Osteoblast (primary cell): Measurements from ENCODE around the gene PTPRN2. TPM values are rescaled to one million over a fixed set of nuclear protein-coding genes. Genes with fewer than 3 reads are reported as not detected.

Experiments used
- DNase-seq: peaks from one replicate; pipeline ENCODE4 v3.0.0; 2011; ENCODE audit warnings: low spot score, mixed read lengths; ENCODE audit not compliant: insufficient read length; ENCODE audit errors: missing footprints
- H2AFZ ChIP-seq: 2 replicates; pipeline ENCODE4 v1.6.0; 2011; ENCODE audit warnings: mild to moderate bottlenecking, low read length
- H3K27ac ChIP-seq: 2 replicates; pipeline ENCODE4 v1.5.1; 2011; ENCODE audit warnings: mild to moderate bottlenecking, low read depth, low read length, moderate library complexity
- H3K27me3 ChIP-seq: 2 replicates; pipeline ENCODE4 v1.6.0; 2012; ENCODE audit warnings: mild to moderate bottlenecking, control low read depth, inconsistent platforms, low read length, moderate library complexity; ENCODE audit not compliant: insufficient read depth
- H3K36me3 ChIP-seq: 2 replicates; pipeline ENCODE4 v1.5.1; 2011; ENCODE audit warnings: mild to moderate bottlenecking, low read length, control low read depth, moderate library complexity; ENCODE audit not compliant: insufficient read depth
- H3K4me1 ChIP-seq: 2 replicates; pipeline ENCODE4 v1.5.1; 2011; ENCODE audit warnings: mild to moderate bottlenecking, low read length, control low read depth, moderate library complexity; ENCODE audit not compliant: insufficient read depth
- H3K4me2 ChIP-seq: 2 replicates; pipeline ENCODE4 v1.6.0; 2011; ENCODE audit warnings: mild to moderate bottlenecking, low read length; ENCODE audit not compliant: insufficient read depth
- H3K4me3 ChIP-seq: fragments of 200-600 bp; sonication (generic); 3 replicates; pipeline ENCODE4 v1.5.1; 2012; ENCODE audit warnings: mild to moderate bottlenecking, low read length, inconsistent platforms; ENCODE audit not compliant: insufficient read depth
- H3K79me2 ChIP-seq: 2 replicates; pipeline ENCODE4 v1.6.0; 2012; ENCODE audit warnings: mild to moderate bottlenecking, low read length, control low read depth, inconsistent platforms; ENCODE audit not compliant: insufficient read depth
- H3K9me3 ChIP-seq: 2 replicates; pipeline ENCODE4 v1.5.1; 2011; ENCODE audit warnings: low read depth, low read length, control low read depth
- H4K20me1 ChIP-seq: 2 replicates; pipeline ENCODE4 v1.6.0; 2012; ENCODE audit warnings: mild to moderate bottlenecking, low read length, control low read depth; ENCODE audit not compliant: insufficient read depth
- total RNA-seq: library from RNA; depleted of rRNA; stranded (reverse); fragments of >200 nt; gene quantifications from 2 replicates; pipeline ENCODE4 v1.2.3, GENCODE V29; 2012
- TF ChIP-seq, protein P1 (sequence below): IDR thresholded peaks from 2 replicates; pipeline ENCODE4 v1.5.1; 2011; ENCODE audit warnings: mild to moderate bottlenecking, low read depth, low read length, moderate library complexity; ENCODE audit errors: extremely low read depth

PTPRN2 gene
- total RNA-seq, 1 donor: 0.36 TPM

- Histone ChIP-seq H3K36me3 (no peaks in the 10 kb centered on the region), H3K9me3 (no peaks in the 10 kb centered on the region), H3K27me3 (no peaks in the 10 kb centered on the region), H3K27ac (no peak overlapping the region), H3K79me2 (no peaks in the 10 kb centered on the region), H3K4me2 (no peak overlapping the region), H3K4me3 (no peak overlapping the region), H4K20me1 (no peaks in the 10 kb centered on the region), H3K4me1 (no peaks in the 10 kb centered on the region), H2AFZ (no peak overlapping the region)
- TF ChIP-seq, protein P1, sequence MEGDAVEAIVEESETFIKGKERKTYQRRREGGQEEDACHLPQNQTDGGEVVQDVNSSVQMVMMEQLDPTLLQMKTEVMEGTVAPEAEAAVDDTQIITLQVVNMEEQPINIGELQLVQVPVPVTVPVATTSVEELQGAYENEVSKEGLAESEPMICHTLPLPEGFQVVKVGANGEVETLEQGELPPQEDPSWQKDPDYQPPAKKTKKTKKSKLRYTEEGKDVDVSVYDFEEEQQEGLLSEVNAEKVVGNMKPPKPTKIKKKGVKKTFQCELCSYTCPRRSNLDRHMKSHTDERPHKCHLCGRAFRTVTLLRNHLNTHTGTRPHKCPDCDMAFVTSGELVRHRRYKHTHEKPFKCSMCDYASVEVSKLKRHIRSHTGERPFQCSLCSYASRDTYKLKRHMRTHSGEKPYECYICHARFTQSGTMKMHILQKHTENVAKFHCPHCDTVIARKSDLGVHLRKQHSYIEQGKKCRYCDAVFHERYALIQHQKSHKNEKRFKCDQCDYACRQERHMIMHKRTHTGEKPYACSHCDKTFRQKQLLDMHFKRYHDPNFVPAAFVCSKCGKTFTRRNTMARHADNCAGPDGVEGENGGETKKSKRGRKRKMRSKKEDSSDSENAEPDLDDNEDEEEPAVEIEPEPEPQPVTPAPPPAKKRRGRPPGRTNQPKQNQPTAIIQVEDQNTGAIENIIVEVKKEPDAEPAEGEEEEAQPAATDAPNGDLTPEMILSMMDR: no peak
- no peak for DNase-seq
Measured at GRCh38 chr7:158543840-158544239, 43.8 kb downstream of the PTPRN2 start.

DNA sequence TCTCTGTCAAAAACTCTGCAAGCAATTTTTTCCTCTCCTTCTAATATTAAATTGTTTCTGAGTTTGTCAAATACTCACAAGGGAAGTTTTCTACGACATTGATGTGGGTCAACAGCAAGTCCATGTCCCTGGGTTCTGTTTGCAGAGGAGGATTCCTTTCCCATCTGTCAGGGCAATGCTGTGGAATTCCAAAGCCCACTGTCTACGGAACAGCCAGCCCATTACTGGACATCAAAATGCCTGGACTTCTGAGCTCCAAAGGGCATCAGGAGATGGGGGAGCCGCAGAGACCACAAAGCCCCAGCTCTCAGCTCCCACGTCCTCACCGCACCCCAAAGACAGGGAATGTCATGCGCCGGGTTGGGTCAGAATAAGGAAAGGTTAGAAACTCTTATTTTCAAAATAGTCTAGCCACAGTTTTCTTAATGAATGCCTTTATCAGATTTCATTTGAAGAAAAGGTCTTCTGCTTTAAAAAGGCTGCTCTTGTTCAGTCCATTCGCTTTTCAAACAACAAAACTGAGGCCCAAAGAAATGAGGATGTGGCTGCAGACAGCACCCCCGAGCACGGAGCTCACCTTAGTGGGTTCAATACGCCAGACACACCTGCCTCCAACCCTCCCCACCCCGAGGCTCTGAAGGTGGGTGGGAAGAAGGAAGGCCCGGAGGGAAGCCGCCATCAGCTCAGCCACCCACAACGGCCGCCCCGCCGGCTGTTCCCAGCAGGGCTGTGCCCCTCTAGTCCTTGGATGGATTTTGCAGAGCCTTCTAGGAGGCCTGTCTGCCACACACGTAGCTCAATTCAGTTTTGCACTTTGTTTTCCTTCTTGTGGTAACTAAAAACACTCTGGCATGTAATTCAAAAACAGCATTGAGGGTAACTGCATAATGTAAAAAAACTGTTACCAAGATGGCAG, 44.7 kb downstream of the PTPRN2 start:
- H4K20me1 ChIP-seq: no peaks in the 10 kb centered on the region
- H3K27me3 ChIP-seq: no peaks in the 10 kb centered on the region
- no peak overlapping the region for H3K4me3 ChIP-seq
- no peaks in the 10 kb centered on the region for H3K36me3 ChIP-seq
- H3K27ac ChIP-seq: no peak overlapping the region
- DNase-seq: no peak
- TF ChIP-seq, protein P1: no peak
- H3K4me2 ChIP-seq: no peak overlapping the region
- no peaks in the 10 kb centered on the region for H3K79me2 ChIP-seq
- no peaks in the 10 kb centered on the region for H3K4me1 ChIP-seq
- H3K9me3 ChIP-seq: no peaks in the 10 kb centered on the region
- no peak overlapping the region for H2AFZ ChIP-seq

DNA sequence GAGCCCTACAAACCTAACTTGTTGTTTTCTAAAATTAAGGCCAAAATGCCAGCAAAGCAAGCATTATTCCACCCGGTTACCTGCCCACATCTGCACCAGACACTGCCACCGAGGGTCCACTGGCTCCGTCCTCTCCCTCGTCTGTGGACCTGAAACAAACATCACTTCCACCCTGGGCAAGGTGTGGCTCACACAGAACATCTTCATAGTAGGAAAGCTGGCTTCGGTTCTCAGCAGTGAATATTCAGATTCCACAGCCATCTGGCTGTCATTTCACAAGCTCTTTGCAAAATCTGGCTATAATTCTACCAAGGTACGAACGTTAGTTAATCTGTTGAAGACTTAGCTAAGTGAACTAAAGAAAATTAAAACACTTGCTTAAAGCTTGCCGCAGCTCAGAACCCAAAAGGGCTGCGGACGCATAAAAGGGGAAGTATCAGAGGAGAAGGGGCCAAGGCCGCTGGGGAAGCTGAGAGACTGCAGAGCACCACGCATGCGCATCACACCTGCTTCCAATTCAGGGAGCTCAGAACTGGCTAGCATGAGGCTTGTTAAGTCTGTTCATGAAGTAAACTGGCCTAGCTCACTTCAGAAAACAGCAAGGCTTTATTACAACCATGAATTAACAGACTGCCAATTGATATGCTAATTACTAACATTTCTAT, 46.1 kb downstream of the PTPRN2 start:
- TF ChIP-seq, protein P1: no peak
- Histone ChIP-seq H3K27me3 (no peaks in the 10 kb centered on the region), H3K4me2 (no peak overlapping the region), H3K27ac (no peak overlapping the region), H3K4me1 (no peaks in the 10 kb centered on the region), H3K79me2 (no peaks in the 10 kb centered on the region), H2AFZ (no peak overlapping the region), H3K36me3 (no peaks in the 10 kb centered on the region), H3K9me3 (no peaks in the 10 kb centered on the region), H4K20me1 (no peaks in the 10 kb centered on the region), H3K4me3 (no peak overlapping the region)
- DNase-seq: no peak

- no peaks in the 10 kb centered on the region for H3K27me3 ChIP-seq
- no peaks in the 10 kb centered on the region for H3K9me3 ChIP-seq
- H3K36me3 ChIP-seq: no peaks in the 10 kb centered on the region
- no peak for DNase-seq
- no peaks in the 10 kb centered on the region for H3K4me1 ChIP-seq
- no peak overlapping the region for H3K4me2 ChIP-seq
- TF ChIP-seq, protein P1: no peak
- no peaks in the 10 kb centered on the region for H4K20me1 ChIP-seq
- no peak overlapping the region for H3K27ac ChIP-seq
- H3K4me3 ChIP-seq: no peak overlapping the region
- H3K79me2 ChIP-seq: no peaks in the 10 kb centered on the region
- no peak overlapping the region for H2AFZ ChIP-seq
Measured at GRCh38 chr7:158539711-158540146, 47.9 kb downstream of the PTPRN2 start.
